Germinal center (tissue), 1 donor: ENCODE results near the gene KCTD8.
"Not testable (repeated sequence)": the region's sequence is repeated elsewhere in the genome, so short reads cannot be mapped to it uniquely, and the experiment has no call there.

Source experiments
- DNase-seq: peaks from one replicate; pipeline ENCODE4 v3.0.0; 2012; ENCODE audit warnings: mixed read lengths, low spot score

The KCTD8 gene

GRCh38 chr4:44326741-44327140, 121.9 kb downstream of the KCTD8 start:
- no peak for DNase-seq

- no peak for DNase-seq
These were observed 127.8 kb downstream of the KCTD8 start for GRCh38 chr4:44320833-44321232.

GRCh38 chr4:44319129-44319528, 129.5 kb downstream of the KCTD8 start:
- DNase-seq = no peak

- no peak for DNase-seq
These were observed 134.9 kb downstream of the KCTD8 start for GRCh38 chr4:44313702-44314101.

GRCh38 chr4:44287505-44287904, 161.1 kb downstream of the KCTD8 start:
- DNase-seq = no peak

GRCh38 chr4:44279469-44279868, 169.1 kb downstream of the KCTD8 start:
- no peak for DNase-seq

GRCh38 chr4:44279066-44279465, 169.5 kb downstream of the KCTD8 start:
- DNase-seq = no peak

GRCh38 chr4:44257461-44257860, 191.1 kb downstream of the KCTD8 start:
- no peak for DNase-seq

GRCh38 chr4:44256414-44256813, 192.2 kb downstream of the KCTD8 start:
- DNase-seq = no peak

- DNase-seq = no peak
These were observed 211.0 kb downstream of the KCTD8 start for GRCh38 chr4:44237643-44238042.

GRCh38 chr4:44235897-44236296, 212.7 kb downstream of the KCTD8 start:
- DNase-seq = no peak

- DNase-seq = no peak
These were observed 216.3 kb downstream of the KCTD8 start for GRCh38 chr4:44232262-44232661.

- DNase-seq = no peak
These were observed 217.6 kb downstream of the KCTD8 start for GRCh38 chr4:44231006-44231405.

GRCh38 chr4:44228326-44228725, 220.3 kb downstream of the KCTD8 start:
- no peak for DNase-seq

- no peak for DNase-seq
These were observed 227.2 kb downstream of the KCTD8 start for GRCh38 chr4:44221407-44221806.

GRCh38 chr4:44210750-44211149, 237.9 kb downstream of the KCTD8 start:
- no peak for DNase-seq

GRCh38 chr4:44196796-44197195, 251.8 kb downstream of the KCTD8 start:
- DNase-seq = no peak

- DNase-seq = no peak
These were observed 254.2 kb downstream of the KCTD8 start for GRCh38 chr4:44194365-44194764.

GRCh38 chr4:44186850-44187246, 261.8 kb downstream of the KCTD8 start:
- DNase-seq = no peak

- no peak for DNase-seq
These were observed 262.3 kb downstream of the KCTD8 start for GRCh38 chr4:44186096-44186849.

GRCh38 chr4:44181491-44182349, 266.9 kb downstream of the KCTD8 start:
- not testable (repeated sequence) for DNase-seq

GRCh38 chr4:44167766-44168165, 280.8 kb downstream of the KCTD8 start:
- DNase-seq = not testable (repeated sequence)

GRCh38 chr4:44165938-44166337, 282.7 kb downstream of the KCTD8 start:
- no peak for DNase-seq
